ENCODE results near the gene ARHGEF28.

- TF ChIP-seq SUZ12 (IDR thresholded peaks at IDR 0.05; ENCODE audit: extremely low read depth, insufficient read depth, insufficient read length): no peak
- TF ChIP-seq YY1 (IDR thresholded peaks at IDR 0.05; ENCODE audit: insufficient read depth, insufficient read length): no peak
- no peak for TF ChIP-seq ZNF274 (IDR thresholded peaks at IDR 0.05; ENCODE audit: low read depth, low read length)
These were observed 364.0 kb downstream of the ARHGEF28 start for GRCh38 chr5:73989956-73990355.
